Activated CD4-positive, alpha-beta T cell treated with anti-CD3 and anti-CD28 coated beads, Interleukin-2, amount 50 U/mL, for 4 hours (primary cell): ENCODE data around the gene BLTP3B.

Experiments
- DNase-seq, 2 experiments: peaks; one replicate each; pipeline ENCODE4 v3.0.0-alpha.2; 2020

Gene BLTP3B

GRCh38 chr12:100159391-100160104 is 16.9 kb upstream of the BLTP3B start:
- no peak for DNase-seq

- DNase-seq = no peak
Observed at GRCh38 chr12:100158535-100158934, 15.9 kb upstream of the BLTP3B start.

- no peak for DNase-seq
Observed at GRCh38 chr12:100157427-100157821, 14.8 kb upstream of the BLTP3B start.

GRCh38 chr12:100156731-100157426 is 14.2 kb upstream of the BLTP3B start:
- DNase-seq = no peak

- peak; percentile 70 to 71 for DNase-seq
Observed at GRCh38 chr12:100154474-100155247, 12.0 kb upstream of the BLTP3B start.

- no peak for DNase-seq
Observed at GRCh38 chr12:100153131-100153530, 10.5 kb upstream of the BLTP3B start.

- DNase-seq = no peak
Observed at GRCh38 chr12:100151769-100152168, 9.1 kb upstream of the BLTP3B start.

- no peak for DNase-seq
Observed at GRCh38 chr12:100146252-100146651, 3.6 kb upstream of the BLTP3B start.

- DNase-seq = no peak
Observed at GRCh38 chr12:100145643-100146042, 3.0 kb upstream of the BLTP3B start.

GRCh38 chr12:100141998-100142850 is 450 bp downstream of the BLTP3B start:
- DNase-seq = peak; percentile 19 to 22

GRCh38 chr12:100141666-100141997 is 1.0 kb downstream of the BLTP3B start:
- DNase-seq = peak; percentile 10 to 15

GRCh38 chr12:100138803-100139098 is 3.9 kb downstream of the BLTP3B start:
- no peak for DNase-seq

GRCh38 chr12:100138048-100138802 is 4.4 kb downstream of the BLTP3B start:
- no peak for DNase-seq

GRCh38 chr12:100133200-100133599 is 9.5 kb downstream of the BLTP3B start:
- no peak for DNase-seq

GRCh38 chr12:100128512-100128908 is 14.2 kb downstream of the BLTP3B start:
- no peak for DNase-seq

GRCh38 chr12:100127766-100128511 is 14.7 kb downstream of the BLTP3B start:
- DNase-seq = no peak

GRCh38 chr12:100123316-100124095 is 19.2 kb downstream of the BLTP3B start:
- no peak for DNase-seq

GRCh38 chr12:100120355-100120754 is 22.3 kb downstream of the BLTP3B start:
- DNase-seq = no peak

GRCh38 chr12:100115291-100115690 is 27.4 kb downstream of the BLTP3B start:
- no peak for DNase-seq

- no peak for DNase-seq
Observed at GRCh38 chr12:100114574-100114973, 28.1 kb downstream of the BLTP3B start.

- DNase-seq = no peak
Observed at GRCh38 chr12:100110276-100110675, 32.4 kb downstream of the BLTP3B start.
